Camera-type eye (tissue), 1 donor: ENCODE results near the gene DPP3. TPM values are rescaled to one million over a fixed set of nuclear protein-coding genes. Genes with fewer than 3 reads are reported as not detected.

Experiments used
- total RNA-seq: library from RNA; depleted of rRNA; stranded (reverse); fragments of >200 nt; gene quantifications from one replicate; pipeline ENCODE4 v1.2.3, GENCODE V29; 2014

Gene DPP3
- 24.1 TPM for total RNA-seq

DNA sequence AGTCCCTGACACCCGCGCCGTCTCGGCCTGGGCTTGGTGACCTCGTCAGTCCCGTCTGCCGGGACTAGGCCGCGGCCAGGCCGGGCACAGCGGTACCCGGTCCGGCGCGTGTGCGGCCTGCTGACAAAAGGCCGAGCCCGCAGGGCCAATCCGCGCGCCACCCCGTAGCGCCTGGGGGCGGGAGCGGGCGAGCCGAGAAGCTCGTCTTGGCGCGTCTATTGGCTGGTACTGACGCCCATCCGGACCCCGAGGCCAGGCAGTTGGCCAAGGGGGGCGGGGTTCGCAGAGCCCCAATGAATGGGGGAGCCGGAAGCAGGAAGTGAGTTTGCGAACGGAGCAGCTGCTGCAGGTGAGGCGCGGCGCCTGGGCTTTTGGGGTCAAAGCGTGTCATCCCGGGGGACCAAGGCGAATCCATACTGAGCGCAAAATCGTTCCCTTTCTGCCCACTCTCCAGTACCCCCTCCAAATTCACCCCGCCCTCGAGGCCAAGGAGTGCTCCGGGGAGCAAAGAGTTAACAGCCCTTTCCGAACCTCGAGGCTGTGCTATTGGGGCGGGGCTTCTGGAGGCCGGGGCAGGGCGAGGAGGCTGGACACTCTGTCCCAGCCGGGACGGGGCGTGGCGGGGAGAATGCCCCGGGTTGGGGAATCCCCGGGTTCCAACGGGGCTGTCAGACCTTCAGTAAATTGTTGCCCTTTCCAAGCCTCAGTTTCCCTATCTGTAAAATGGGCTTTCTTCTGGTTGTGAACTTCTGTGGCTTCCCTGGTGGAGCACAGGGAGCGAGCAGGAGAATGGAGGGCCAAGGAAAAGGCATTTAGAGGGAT, at the start of gene DPP3:
DPP3 (plus strand) TSS at position 318 of the 822 bp plus-strand sequence. CDS start 1,767 bp downstream, outside the sequence.

DNA sequence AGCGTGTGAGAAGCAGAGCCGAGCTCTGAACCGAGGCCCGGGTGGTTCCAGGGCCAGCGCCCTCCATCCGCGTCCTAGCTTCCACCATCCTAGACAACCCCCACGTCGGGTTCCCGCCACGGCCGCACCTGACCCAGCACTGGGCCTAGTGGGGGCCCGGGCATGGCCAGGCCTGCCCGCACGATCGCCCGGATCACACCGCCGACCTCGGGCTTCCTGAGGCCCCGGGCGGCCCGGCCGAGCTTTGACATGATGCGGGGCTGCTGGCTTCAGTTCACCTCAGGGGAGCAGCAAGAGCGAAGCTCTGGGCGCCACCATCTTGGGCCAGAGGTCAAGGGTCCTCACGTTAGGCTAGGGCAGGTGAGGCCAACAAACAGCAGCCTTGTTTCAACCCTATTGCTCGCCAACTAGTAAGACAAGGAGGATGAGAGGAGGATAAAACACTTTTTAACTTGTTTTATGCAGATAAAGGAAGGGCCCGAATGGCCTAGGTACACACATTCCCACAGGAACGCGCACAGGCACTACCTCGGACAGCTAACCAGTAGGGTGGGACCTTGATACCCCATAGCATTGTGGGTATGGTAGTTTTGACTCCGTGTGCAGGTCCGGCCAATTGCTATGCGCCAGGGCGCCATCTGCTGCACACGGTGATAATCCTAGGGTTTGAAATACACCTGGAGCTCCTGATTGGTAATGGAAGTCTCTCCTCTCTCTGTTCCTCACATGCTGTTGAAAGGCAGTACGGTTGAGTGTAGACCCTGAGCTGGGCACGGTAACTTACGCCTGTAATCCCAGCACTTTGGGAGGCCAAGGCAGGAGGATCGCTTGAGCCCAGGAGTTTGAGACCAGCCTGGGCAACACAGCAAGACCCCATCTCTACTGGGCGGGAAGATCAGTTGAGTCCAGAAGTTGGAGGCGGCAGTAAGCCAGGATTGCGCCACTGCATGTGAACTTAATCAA, 41.4 kb upstream of the DPP3 start, which contains the start of gene MRPL11:
MRPL11 (minus strand) TSS at position 345 of the 963 bp plus-strand sequence; CDS start at position 251, 94 bp downstream.

DNA sequence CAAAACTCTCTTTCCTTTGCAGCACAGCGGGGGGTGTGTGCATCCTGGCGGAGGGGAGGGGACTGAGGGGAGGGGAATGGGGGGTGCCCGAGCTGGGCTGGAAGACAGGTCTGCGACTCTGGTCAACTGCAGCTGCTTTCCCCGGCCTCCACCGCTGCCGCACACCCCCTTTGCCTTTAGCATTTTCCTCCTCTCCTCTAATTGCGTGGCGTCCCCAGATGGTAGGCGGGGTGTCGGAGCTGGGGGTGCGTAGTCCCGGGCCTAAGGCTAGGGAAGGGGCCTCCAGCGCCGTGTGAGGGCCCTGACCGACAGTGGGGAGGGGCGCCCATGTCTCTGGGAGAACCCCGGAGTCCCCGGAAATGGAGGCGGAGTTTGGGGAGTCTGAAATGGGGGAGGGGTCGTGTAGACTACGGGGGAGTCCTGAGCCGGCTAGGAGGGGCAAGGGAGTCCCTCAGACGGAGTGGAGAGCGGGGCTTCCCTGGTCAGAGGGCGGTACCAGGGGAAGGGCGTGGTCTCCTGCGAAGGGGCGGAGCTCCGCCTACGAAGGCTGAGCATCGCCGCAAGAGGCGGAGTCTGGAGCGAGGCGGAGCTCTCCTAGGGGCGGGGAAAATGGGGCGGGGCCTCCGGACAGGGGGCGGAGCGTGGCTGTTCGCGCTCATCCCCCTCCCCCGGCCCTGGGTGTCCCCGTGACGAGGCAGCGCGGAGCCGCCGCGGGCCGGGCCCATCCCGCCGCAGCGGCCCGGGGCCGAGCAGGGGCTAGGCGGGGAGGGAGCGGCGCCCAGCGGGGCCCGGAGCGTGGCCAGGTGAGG, 13.8 kb upstream of the DPP3 start, which contains the start of gene PELI3:
PELI3 (plus strand) TSS at position 681 of the 809 bp plus-strand sequence. CDS start 1,224 bp downstream, outside the sequence.

DNA sequence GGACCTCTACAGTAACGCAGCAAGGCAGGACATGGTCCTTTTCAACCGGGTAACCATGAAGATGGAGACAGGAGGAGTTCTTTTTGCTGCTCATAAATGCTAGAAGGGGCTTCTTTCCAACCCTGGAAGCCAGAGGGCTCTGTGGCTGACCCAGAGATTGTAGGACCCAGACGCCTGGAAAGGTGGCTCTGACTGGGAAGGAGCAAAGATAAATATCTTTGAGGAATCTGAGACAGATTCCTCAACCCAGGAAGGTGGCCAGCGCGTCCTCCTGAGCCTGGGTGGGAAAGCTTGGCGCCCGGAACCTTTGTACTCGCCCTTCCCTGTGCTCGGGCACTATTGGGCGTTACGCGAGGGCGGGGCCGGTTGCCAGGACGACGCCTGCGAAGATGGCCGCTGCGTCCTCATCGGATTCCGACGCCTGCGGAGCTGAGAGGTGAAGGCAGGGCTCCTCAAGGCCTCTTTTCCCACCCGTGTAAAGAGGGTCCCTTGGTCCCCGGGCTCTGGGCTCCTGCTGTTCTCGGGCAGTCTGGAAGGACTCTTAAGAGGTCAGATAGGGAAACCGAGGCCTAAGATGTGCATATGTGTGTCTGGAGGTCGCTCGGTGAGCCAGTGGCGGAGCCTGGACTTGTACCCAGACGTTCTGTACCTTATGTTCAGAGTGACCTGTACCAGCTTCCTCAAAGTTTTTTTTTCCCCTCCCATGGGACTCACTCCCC, 30.2 kb downstream of the DPP3 start, which contains the start of gene BBS1:
BBS1 (plus strand) TSS at position 365 of the 719 bp plus-strand sequence; CDS start at position 390, 25 bp downstream.

DNA sequence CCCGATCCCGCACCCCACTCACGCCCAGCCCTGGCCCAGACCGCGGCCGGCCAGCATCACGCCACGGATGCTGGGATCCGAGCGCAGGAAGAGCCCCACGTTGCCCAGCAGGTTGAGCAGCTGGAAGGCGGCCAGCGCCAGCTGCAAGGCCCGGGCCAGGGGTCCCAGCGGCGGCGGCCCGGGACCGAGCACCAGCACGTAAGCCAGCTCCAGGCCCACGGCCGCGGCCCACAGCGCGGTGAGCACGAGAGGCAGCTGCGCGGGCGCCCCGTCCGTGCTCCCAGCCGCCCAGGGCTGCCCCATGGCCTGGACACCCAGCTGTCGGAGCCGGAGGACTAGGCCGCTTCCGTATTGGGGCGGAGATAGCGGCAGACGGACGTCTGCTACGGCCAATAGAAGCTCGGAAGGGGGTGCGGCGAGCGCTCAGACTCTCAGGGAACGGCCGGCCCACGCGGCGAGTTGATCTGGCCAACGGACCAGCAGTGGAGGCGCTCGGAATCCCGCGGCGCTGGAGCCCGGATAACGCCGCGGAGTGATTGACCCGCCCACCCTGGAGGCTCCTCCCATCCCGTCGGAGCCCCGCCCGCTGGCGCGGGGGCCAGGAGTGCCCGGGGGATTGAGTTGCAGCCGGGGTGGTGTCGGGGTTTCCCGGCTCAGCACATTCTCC, 65.6 kb downstream of the DPP3 start, which contains the start of gene ZDHHC24:
ZDHHC24 (minus strand) TSS at position 348 of the 667 bp plus-strand sequence; CDS start at position 303, 45 bp downstream.

DNA sequence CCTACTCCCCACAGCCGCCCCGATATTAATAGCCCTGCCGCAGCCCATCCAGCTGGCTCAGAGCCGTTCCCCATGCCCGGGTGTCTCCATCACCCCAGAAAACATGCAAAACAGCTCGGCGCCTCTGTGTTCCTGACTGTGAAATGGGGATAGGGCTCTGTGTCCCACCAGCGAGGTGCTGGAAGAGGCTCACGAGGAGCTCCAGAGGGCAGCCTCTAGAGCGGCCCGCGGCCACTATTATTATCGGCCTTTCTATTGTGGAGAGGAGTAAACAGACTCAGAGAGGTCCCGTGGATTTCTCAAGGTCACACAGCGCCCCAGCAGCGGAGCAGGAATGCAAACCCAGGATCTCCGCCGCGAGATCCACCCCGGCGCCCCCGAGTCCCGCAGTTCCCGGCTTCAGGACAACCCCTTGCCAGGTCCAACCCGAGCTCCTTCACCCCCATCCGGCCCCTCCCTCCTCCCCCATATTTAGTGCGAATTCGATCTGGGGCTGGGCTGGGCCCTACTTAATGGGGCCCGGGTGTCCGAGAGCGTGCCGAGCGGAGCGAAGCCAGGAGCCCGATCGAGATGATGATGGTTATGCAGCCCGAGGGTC, 66.2 kb downstream of the DPP3 start, which contains the start of gene ACTN3:
ACTN3 (plus strand) TSS at position 536 of the 598 bp plus-strand sequence; CDS start at position 571, 35 bp downstream.

Other genes with a start within 250 kb of the DPP3 start
- 32.8 TPM for gene KLC2, start 222.7 kb upstream of the DPP3 start, total RNA-seq
- 63.8 TPM for gene RAB1B, start 211.8 kb upstream of the DPP3 start, total RNA-seq
- gene CNIH2, start 202.3 kb upstream of the DPP3 start, total RNA-seq, result 8.2 TPM
- 54.2 TPM for gene YIF1A, start 191.3 kb upstream of the DPP3 start, total RNA-seq
- gene TMEM151A, start 188.5 kb upstream of the DPP3 start, total RNA-seq, result 4.0 TPM
- 37.8 TPM for gene CD248, start 163.4 kb upstream of the DPP3 start, total RNA-seq
- gene RIN1, start 144.0 kb upstream of the DPP3 start, total RNA-seq, result 3.0 TPM
- 21.7 TPM for gene BRMS1, start 135.3 kb upstream of the DPP3 start, total RNA-seq
- 75.3 TPM for gene B4GAT1, start 132.8 kb upstream of the DPP3 start, total RNA-seq
- gene SLC29A2, start 108.7 kb upstream of the DPP3 start, total RNA-seq, result 2.8 TPM
- 0.82 TPM for gene NPAS4, start 59.4 kb upstream of the DPP3 start, total RNA-seq
- gene MRPL11, start 41.6 kb upstream of the DPP3 start, total RNA-seq, result 27.0 TPM
- gene PELI3, start 13.5 kb upstream of the DPP3 start, total RNA-seq, result 13.6 TPM
- 146 TPM for gene BBS1, start 30.2 kb downstream of the DPP3 start, total RNA-seq
- gene ZDHHC24, start 65.6 kb downstream of the DPP3 start, total RNA-seq, result 10.4 TPM
- gene ACTN3, start 66.5 kb downstream of the DPP3 start, total RNA-seq, result 0.49 TPM
- 83.2 TPM for gene CTSF, start 88.2 kb downstream of the DPP3 start, total RNA-seq
- 0.38 TPM for gene CCDC87, start 112.6 kb downstream of the DPP3 start, total RNA-seq
- 36.2 TPM for gene CCS, start 112.8 kb downstream of the DPP3 start, total RNA-seq
- 100 TPM for gene RBM14, start 136.2 kb downstream of the DPP3 start, total RNA-seq
- 189 TPM for gene RBM4, start 158.3 kb downstream of the DPP3 start, total RNA-seq
- 71.8 TPM for gene RBM4B, start 197.5 kb downstream of the DPP3 start, total RNA-seq
- gene SPTBN2, start 248.8 kb downstream of the DPP3 start, total RNA-seq, result 98.3 TPM